Frontal cortex (tissue), 4 donors: Measurements from ENCODE around the gene CRYZ. TPM values are rescaled to one million over a fixed set of nuclear protein-coding genes. Genes with fewer than 3 reads are reported as not detected.
"Not testable (repeated sequence)": the region's sequence is repeated elsewhere in the genome, so short reads cannot be mapped to it uniquely, and the experiment has no call there.

Experiments
- DNase-seq, 2 donors: peaks; one replicate each; pipeline ENCODE4 v3.0.0; 2012; ENCODE audit warnings: low spot score in 2 of 2
- FAIRE-seq: peaks from 2 replicates; lab custom pipeline; 2012; peaks lifted over from hg19 to GRCh38; lab: Jason Lieb, UNC
- total RNA-seq: library from RNA; depleted of rRNA; stranded (reverse); fragments of >200 nt; gene quantifications from one replicate; pipeline ENCODE4 v1.2.3, GENCODE V29; 2014
- donor health status: control.
- donor health status: control.
- donor health status: control.

Gene CRYZ
- total RNA-seq, 1 donor from 2014 or later, result 7.7 TPM

GRCh38 chr1:74686928-74687327 lies 45.9 kb downstream of the CRYZ start:
- DNase-seq, result no peak
- no peak for FAIRE-seq

DNA sequence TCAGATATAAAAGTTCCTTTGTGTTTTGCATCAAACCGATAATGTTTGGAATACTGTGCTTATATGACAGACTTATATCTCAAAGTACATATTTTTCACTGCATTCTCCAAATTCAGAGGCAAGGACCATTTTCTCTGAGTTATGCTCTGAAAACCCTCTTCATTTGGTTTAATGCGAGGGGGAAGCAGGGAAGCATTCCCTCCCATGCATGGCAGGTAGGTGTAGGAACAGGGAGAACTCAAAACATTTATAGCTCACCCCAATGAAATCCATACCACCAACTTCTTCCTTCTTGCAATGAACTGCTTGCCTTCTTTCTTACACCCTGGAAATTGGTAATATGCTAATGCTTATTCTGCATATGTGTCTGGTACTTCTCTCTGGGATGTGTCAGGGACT lies 48.5 kb downstream of the CRYZ start:
- no peak for DNase-seq
- no peak for FAIRE-seq

GRCh38 chr1:74683656-74684055 lies 49.2 kb downstream of the CRYZ start:
- FAIRE-seq (no peak), DNase-seq (no peak)

GRCh38 chr1:74681851-74682250 lies 51.0 kb downstream of the CRYZ start:
- DNase-seq, result no peak

DNA sequence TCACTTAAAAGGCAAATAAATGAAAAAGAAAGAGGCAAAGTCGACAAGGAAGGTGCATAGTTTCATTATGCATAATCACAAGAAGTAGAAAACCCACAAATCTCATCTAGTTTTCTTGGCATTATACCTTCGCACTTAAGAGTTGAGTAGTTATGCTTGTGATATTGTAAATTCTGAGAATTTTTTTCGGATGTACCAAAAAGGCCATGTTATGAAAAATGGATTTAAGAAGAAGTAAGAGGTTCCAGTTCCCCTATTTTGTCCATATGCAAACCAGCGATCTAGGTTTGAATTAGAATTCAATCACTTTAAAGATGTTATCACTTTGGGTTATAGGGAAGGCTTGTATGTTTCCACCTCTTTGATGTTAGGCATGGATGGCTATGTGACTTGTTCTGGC lies 51.4 kb downstream of the CRYZ start:
- FAIRE-seq, result no peak

More at GRCh38 chr1:74681851-74682250, 51.0 kb downstream of the CRYZ start:
- FAIRE-seq, result no peak

DNA sequence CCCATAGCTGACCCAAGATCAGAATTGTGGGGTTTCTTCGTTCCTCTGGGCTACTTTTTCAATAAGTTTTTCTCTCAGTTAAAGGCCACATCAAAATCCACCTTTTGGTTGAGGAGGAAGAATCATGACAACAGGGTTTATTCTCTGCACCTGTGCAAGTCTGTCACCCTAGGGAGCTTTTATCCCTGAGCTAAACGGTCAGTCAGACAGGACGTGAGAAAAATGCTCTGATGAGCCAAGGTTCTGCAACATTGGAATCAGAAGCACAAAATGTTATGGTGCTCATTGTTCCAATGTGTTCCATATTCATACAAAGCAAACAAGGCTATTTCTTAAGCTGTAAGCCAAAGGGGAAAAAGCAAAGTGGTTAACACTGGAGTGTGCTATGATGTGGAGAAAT lies 51.8 kb downstream of the CRYZ start:
- FAIRE-seq (no peak), DNase-seq (no peak)

More for the DNA sequence above, 51.4 kb downstream of the CRYZ start:
- no peak for DNase-seq

DNA sequence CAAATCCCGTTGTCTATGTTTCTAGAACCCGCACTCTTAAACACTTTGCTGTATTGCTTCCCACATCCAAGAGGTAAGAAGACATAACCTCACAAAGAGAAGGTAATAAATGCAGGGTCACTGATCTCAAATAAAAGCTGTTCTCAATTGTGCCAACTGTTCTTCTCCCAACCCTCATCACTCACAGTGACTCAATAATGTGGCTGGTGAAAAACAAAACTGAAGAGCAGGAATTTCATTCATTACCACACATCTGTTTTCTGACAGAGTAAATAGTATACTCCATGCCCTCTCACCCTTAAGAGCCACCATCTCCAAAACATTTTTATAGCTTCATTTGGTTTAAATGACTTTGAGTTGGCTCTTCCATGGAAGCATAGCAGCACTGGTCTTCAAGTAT lies 53.0 kb downstream of the CRYZ start:
- FAIRE-seq (no peak), DNase-seq (no peak)

DNA sequence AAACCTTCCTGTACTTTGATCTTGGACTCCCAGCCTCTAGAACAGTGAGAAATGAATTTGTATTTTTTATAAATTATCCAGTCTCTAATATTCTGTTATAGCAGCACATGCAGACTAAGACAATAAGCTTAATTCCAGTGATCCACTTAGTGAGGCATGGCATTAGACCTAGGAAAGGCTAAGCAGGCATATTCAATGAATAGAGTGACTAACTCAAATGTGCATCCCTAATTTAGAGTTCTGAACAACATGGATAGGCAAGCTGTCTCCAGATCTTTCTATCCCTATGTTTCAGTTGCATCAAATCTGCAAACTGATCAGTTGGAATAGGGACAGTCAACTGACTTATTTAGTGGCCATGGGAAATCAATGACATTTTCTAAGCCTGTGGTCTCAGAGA lies 54.9 kb downstream of the CRYZ start:
- FAIRE-seq, result no peak

GRCh38 chr1:74674278-74675048 lies 58.4 kb downstream of the CRYZ start:
- FAIRE-seq, result no peak
- no peak for DNase-seq

More for the DNA sequence above, 54.9 kb downstream of the CRYZ start:
- DNase-seq, result no peak

DNA sequence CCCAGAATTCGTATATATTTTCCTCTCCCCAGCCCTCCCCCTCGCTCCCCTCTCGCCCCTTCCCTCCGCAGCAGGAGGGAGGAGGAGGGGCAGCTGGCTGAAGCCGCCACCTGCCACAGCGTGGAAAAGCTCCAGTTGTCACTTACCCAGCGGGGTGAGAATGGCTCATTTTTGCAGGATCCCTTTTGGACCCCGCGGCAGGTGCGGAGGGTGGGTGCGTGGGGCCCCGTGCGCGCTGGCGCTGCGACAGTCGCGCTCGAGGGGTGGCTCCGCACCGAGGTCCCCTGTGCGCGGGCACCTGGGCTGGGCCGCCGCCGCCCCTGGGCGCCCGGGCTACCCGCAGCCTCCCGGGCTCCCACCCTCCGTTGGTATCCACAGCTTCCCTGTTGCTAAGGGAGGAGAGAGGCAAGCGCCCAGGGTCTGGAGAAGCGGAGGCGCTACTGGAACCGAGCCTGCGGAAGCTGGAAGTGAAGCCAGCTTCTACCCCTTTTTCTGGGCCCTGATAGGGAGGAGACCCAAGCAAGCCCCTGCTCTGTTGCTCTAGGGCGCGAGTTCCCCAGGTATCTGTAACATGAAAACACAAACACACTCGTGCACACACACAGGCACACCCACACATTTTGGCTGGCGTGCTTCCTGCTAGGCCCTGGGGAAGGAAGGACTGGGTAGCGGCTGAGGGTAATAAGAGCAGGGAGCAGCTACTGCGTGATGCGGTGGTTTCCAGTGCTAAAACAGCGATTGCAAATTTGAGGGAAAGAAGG lies 59.3 kb downstream of the CRYZ start, which contains the start of gene ERICH3:
ERICH3 (minus strand) TSS at position 442 of the 761 bp plus-strand sequence; CDS start at position 169, 273 bp downstream.
- FAIRE-seq (no peak), DNase-seq (peak in 1 of 2 donors; percentile 16)

- DNase-seq, FAIRE-seq: not testable (repeated sequence)
Observed at GRCh38 chr1:74670866-74671265, 62.0 kb downstream of the CRYZ start.

Other genes with a start within 250 kb of the CRYZ start
- gene LRRC53, start 220.4 kb downstream of the CRYZ start, total RNA-seq, result under 0.01 TPM
- gene ERICH3, start 59.3 kb downstream of the CRYZ start, total RNA-seq, result 16.7 TPM
- gene TYW3, start 102 bp upstream of the CRYZ start, total RNA-seq, result 4.9 TPM